Lower leg skin (tissue), 4 donors: ENCODE measurements around the gene DENND1C. TPM values are rescaled to one million over a fixed set of nuclear protein-coding genes. Genes with fewer than 3 reads are reported as not detected.
A peak's percentile ranks its signal among the peaks of the same experiment; 100 is the strongest.

Experiments
- DNase-seq, 2 donors: peaks; one replicate each; pipeline ENCODE4 v3.0.0-alpha.2; 2019; ENCODE audit warnings: low spot score in 2 of 2
- H3K4me3 ChIP-seq: fragments of 200-600 bp; sonication (generic); 2 replicates; pipeline ENCODE4 v1.5.1; 2017; ENCODE audit warnings: mild to moderate bottlenecking, low read depth; ENCODE audit not compliant: poor library complexity, severe bottlenecking
- CTCF ChIP-seq, 3 donors: fragments of 450-650 bp; IDR thresholded peaks; one replicate each; pipeline ENCODE4 v1.5.1; 2016; ENCODE audit warnings: antibody characterized with exemption in 3 of 3, mild to moderate bottlenecking in 3 of 3, moderate library complexity in 2 of 3
- POLR2A ChIP-seq, 2 donors: fragments of 450-650 bp; IDR thresholded peaks; one replicate each; pipeline ENCODE4 v1.6.1; 2016 to 2017; ENCODE audit warnings: antibody characterized with exemption in 2 of 2, mild to moderate bottlenecking in 1 of 2, moderate library complexity in 1 of 2
- WGBS, 2 donors: methylation state at CpG; one replicate each; pipeline ENCODE4 v1.1.5; 2018; 5-methylcytosine and 5-hydroxymethylcytosine counted together
- intact Hi-C: fragments of 100-400 bp; cut with DNase I; formaldehyde crosslinking; loops from one replicate; pipeline ENCODE4 v1.15.0; 2023; ENCODE audit warnings: low total_unique reads
- total RNA-seq, 4 donors: library from RNA; depleted of rRNA; stranded (reverse); fragments of >200 nt; gene quantifications; one replicate each; pipeline ENCODE4 v1.1.0, GENCODE V29; 2016

DENND1C gene
- total RNA-seq = 1 to 10 TPM in 2 of 4 donors, under 1 TPM in 2; 0.61 to 1.9 (median 1.2) TPM

GRCh38 chr19:6481541-6482342, at the start of gene DENND1C:
Gene DENND1C (minus strand): TSS chr19:6481787. CDS start chr19:6481695, 92 bp downstream.
- DNase-seq = no peak
- intact Hi-C loops = no loop called here

GRCh38 chr19:6530386-6531162, 49.0 kb upstream of the DENND1C start, which contains the start of gene TNFSF9:
Gene TNFSF9 (plus strand): TSS chr19:6531026. CDS start chr19:6531037, 11 bp downstream.
- intact Hi-C loops = no loop called here
- 1 to 2% methylated on average over 38 to 42 of the region's 44 CpGs for WGBS, 2 donors
- TF ChIP-seq POLR2A (IDR thresholded peaks at IDR 0.05) (peak in 1 of 2 donors; percentile 57), CTCF (IDR thresholded peaks at IDR 0.05) (no peak)
- peak; percentile 90 to 98 for DNase-seq
- H3K4me3 ChIP-seq = peak within 1 kb of the TSS; percentile 26

More at GRCh38 chr19:6481541-6482342, at the start of gene DENND1C:
- H3K4me3 ChIP-seq = no peak within 1 kb of the TSS
- TF ChIP-seq CTCF (IDR thresholded peaks at IDR 0.05) (no peak), POLR2A (IDR thresholded peaks at IDR 0.05) (no peak)
- 52 to 54% methylated on average over 24 of the region's 24 CpGs for WGBS, 2 donors

GRCh38 chr19:6529937-6530385, 48.4 kb upstream of the DENND1C start:
- TF ChIP-seq CTCF (IDR thresholded peaks at IDR 0.05) (no peak), POLR2A (IDR thresholded peaks at IDR 0.05) (no peak)
- no peak overlapping the region for H3K4me3 ChIP-seq
- 66 to 73% methylated on average over 2 of the region's 2 CpGs for WGBS, 2 donors
- no peak for DNase-seq
- intact Hi-C loops = no loop called here

- intact Hi-C loops = no loop called here
- no peak overlapping the region for H3K4me3 ChIP-seq
- 60 to 65% methylated on average over 2 of the region's 2 CpGs for WGBS, 2 donors
- DNase-seq = no peak
- TF ChIP-seq POLR2A (IDR thresholded peaks at IDR 0.05) (no peak), CTCF (IDR thresholded peaks at IDR 0.05) (no peak)
These were observed 47.8 kb upstream of the DENND1C start for GRCh38 chr19:6529351-6529750.

- no peak for TF ChIP-seq CTCF (IDR thresholded peaks at IDR 0.05)
- TF ChIP-seq POLR2A (IDR thresholded peaks at IDR 0.05) = no peak
- no peak overlapping the region for H3K4me3 ChIP-seq
- intact Hi-C loops = no loop called here
- peak; percentile 51 to 91 for DNase-seq
- 31 to 32% methylated on average over 9 of the region's 9 CpGs for WGBS, 2 donors
These were observed 47.0 kb upstream of the DENND1C start for GRCh38 chr19:6528544-6529121.
